ENCODE results near the gene SEMA3F.

DNA sequence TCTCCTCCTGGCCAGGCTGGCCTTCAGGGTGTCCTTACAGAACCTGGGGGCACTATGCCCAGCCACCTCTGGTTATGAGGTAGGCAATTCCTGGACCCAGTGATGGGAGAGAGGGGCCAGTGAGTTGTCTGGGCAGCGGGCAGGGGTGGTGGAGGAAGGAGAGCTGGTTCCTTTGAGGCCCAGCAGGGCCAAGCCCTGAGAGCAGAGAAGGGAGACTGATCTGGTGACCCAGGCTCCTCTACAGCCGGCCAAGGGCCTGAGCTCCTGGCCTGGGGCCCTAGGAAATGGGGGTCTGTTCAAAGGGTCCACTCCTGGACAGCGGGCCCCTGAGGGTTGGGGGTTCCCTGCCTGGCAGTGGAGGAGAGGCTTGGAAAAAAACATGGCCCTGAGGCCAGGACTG lies 57.8 kb downstream of the SEMA3F start:
- TF ChIP-seq, protein P1, sequence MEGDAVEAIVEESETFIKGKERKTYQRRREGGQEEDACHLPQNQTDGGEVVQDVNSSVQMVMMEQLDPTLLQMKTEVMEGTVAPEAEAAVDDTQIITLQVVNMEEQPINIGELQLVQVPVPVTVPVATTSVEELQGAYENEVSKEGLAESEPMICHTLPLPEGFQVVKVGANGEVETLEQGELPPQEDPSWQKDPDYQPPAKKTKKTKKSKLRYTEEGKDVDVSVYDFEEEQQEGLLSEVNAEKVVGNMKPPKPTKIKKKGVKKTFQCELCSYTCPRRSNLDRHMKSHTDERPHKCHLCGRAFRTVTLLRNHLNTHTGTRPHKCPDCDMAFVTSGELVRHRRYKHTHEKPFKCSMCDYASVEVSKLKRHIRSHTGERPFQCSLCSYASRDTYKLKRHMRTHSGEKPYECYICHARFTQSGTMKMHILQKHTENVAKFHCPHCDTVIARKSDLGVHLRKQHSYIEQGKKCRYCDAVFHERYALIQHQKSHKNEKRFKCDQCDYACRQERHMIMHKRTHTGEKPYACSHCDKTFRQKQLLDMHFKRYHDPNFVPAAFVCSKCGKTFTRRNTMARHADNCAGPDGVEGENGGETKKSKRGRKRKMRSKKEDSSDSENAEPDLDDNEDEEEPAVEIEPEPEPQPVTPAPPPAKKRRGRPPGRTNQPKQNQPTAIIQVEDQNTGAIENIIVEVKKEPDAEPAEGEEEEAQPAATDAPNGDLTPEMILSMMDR (IDR thresholded peaks at IDR 0.05), result no peak
- no peak for TF ChIP-seq POLR2A (IDR thresholded peaks at IDR 0.05)
